HFF-Myc (cell line): Measurements from ENCODE around the gene OST4.

Experiments used
- DNase-seq: peaks from one replicate; pipeline ENCODE4 v3.0.0-alpha.2; 2011; ENCODE audit warnings: low read depth; ENCODE audit errors: extremely low read depth
- H3K4me3 ChIP-seq: replicated peaks from 2 replicates; pipeline ENCODE4 v1.5.1; 2011; ENCODE audit warnings: low read depth, mild to moderate bottlenecking, control low read depth, low read length
- CTCF ChIP-seq: IDR thresholded peaks from 2 replicates; pipeline ENCODE4 v1.5.1; 2012; ENCODE audit warnings: mild to moderate bottlenecking, low read depth, low read length, control low read depth; ENCODE audit errors: missing control alignments

OST4 gene

GRCh38 chr2:27109083-27109482 is 37.6 kb upstream of the OST4 start:
- TF ChIP-seq CTCF = no peak
- no peak for DNase-seq
- H3K4me3 ChIP-seq = no peak overlapping the region

GRCh38 chr2:27108221-27108620 is 36.8 kb upstream of the OST4 start:
- no peak overlapping the region for H3K4me3 ChIP-seq
- no peak for TF ChIP-seq CTCF
- DNase-seq = no peak

- no peak for DNase-seq
- H3K4me3 ChIP-seq = no peak overlapping the region
- no peak for TF ChIP-seq CTCF
Measured at GRCh38 chr2:27105981-27106380, 34.5 kb upstream of the OST4 start.

GRCh38 chr2:27102329-27102728 is 30.9 kb upstream of the OST4 start:
- TF ChIP-seq CTCF = no peak
- no peak for DNase-seq
- H3K4me3 ChIP-seq = no peak overlapping the region

GRCh38 chr2:27100036-27100435 is 28.6 kb upstream of the OST4 start:
- DNase-seq = no peak
- no peak overlapping the region for H3K4me3 ChIP-seq
- TF ChIP-seq CTCF = no peak

GRCh38 chr2:27099334-27099955 is 28.0 kb upstream of the OST4 start:
- DNase-seq = no peak
- no peak for TF ChIP-seq CTCF
- H3K4me3 ChIP-seq = no peak overlapping the region

GRCh38 chr2:27097341-27097740 is 25.9 kb upstream of the OST4 start:
- no peak overlapping the region for H3K4me3 ChIP-seq
- TF ChIP-seq CTCF = no peak
- no peak for DNase-seq
